Measurements from ENCODE around the gene ZDHHC18. TPM values are rescaled to one million over a fixed set of nuclear protein-coding genes. Genes with fewer than 3 reads are reported as not detected.
A peak's percentile ranks its signal among the peaks of the same experiment; 100 is the strongest.

ZDHHC18 gene, protein sequence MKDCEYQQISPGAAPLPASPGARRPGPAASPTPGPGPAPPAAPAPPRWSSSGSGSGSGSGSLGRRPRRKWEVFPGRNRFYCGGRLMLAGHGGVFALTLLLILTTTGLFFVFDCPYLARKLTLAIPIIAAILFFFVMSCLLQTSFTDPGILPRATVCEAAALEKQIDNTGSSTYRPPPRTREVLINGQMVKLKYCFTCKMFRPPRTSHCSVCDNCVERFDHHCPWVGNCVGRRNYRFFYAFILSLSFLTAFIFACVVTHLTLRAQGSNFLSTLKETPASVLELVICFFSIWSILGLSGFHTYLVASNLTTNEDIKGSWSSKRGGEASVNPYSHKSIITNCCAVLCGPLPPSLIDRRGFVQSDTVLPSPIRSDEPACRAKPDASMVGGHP
- 10 to 100 TPM; 45.1 to 55.0 TPM for total RNA-seq

DNA sequence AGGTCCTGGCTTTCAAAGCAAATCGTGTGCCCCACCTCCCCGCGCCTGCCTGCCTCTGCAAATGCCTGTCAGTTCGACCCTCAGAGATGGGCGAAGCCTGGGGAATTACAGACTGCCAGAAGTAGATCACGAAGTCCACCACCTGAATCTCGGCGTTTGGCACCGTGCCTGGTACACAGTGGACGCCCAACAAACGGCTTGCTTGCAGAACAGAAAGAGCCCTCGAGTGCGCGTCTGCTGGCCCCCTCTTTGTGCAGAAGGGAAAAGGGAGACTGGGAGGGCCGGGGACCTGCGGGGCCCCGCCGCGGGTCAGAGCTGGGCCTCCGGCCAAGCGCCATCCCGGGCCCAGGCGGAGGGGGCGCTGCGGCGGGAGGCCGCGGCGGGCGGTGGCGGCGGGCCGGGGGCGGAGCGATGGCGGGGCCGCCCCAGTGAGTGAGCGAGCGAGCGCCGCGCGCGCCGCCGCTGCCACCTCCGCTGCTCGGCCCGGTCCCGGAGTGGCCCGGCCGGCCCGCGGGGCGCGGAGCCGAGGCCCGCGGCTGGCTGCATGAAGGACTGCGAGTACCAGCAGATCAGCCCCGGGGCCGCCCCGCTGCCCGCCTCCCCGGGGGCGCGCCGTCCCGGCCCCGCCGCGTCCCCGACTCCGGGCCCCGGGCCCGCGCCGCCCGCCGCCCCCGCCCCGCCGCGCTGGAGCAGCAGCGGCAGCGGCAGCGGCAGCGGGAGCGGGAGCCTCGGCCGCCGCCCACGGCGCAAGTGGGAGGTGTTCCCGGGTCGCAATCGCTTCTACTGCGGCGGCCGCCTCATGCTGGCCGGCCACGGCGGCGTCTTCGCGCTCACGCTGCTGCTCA, at the start of gene ZDHHC18:
Gene ZDHHC18 (plus strand): TSS at position 428 of the 845 bp plus-strand sequence. CDS start 117 bp downstream, at position 545.
- peak; percentile 66 for DNase-seq
- no peaks in the 10 kb centered on the region for H3K27me3 Mint-ChIP-seq
- H3K4me1 Mint-ChIP-seq, result peaks cover 64% of the 10 kb centered on the region
- CTCF ChIA-PET, result interaction anchor here (0.6 to 2.4 kb wide), 9 partner anchors 10 to 557 kb away, joined by 3 to 8 read pairs (median 4); no protein-coding TSS in a partner anchor
- H3K9me3 Mint-ChIP-seq, result no peaks in the 10 kb centered on the region
- H3K36me3 Mint-ChIP-seq (ENCODE audit: low read depth), result peaks cover 31% of the 10 kb centered on the region
- peak within 1 kb of the TSS; percentile 93 for H3K4me3 Mint-ChIP-seq
- POLR2A ChIA-PET, result interaction anchor here (0.6 to 1.0 kb wide), 2 partner anchors 9 to 401 kb away, joined by 3 to 4 read pairs; no protein-coding TSS in a partner anchor
- H3K27ac Mint-ChIP-seq, result peak within 1 kb of the TSS; percentile 95

- no peak overlapping the region for H3K4me3 Mint-ChIP-seq
- peaks cover 74% of the 10 kb centered on the region for H3K36me3 Mint-ChIP-seq (ENCODE audit: low read depth)
- ChIA-PET CTCF (interaction anchor here (0.6 to 1.5 kb wide), 5 partner anchors 10 to 211 kb away, joined by 3 to 4 read pairs (median 3); no protein-coding TSS in a partner anchor), POLR2A (no interaction called here)
- peak overlapping the region; percentile 9 for H3K27ac Mint-ChIP-seq
- H3K9me3 Mint-ChIP-seq, result no peaks in the 10 kb centered on the region
- H3K27me3 Mint-ChIP-seq, result no peaks in the 10 kb centered on the region
- H3K4me1 Mint-ChIP-seq, result peaks cover 13% of the 10 kb centered on the region
- DNase-seq, result no peak
Measured at GRCh38 chr1:26779098-26779668, 47.3 kb upstream of the ZDHHC18 start.

DNA sequence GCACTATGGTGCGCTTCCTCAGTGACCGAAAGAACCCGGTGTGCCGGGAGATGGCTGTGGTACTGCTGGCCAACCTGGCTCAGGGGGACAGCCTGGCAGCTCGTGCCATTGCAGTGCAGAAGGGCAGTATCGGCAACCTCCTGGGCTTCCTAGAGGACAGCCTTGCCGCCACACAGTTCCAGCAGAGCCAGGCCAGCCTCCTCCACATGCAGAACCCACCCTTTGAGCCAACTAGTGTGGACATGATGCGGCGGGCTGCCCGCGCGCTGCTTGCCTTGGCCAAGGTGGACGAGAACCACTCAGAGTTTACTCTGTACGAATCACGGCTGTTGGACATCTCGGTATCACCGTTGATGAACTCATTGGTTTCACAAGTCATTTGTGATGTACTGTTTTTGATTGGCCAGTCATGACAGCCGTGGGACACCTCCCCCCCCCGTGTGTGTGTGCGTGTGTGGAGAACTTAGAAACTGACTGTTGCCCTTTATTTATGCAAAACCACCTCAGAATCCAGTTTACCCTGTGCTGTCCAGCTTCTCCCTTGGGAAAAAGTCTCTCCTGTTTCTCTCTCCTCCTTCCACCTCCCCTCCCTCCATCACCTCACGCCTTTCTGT, 46.0 kb upstream of the ZDHHC18 start:
- CTCF ChIA-PET, result interaction anchor here (0.7 kb wide), 1 partner anchor 25 kb away, joined by 3 read pairs; no protein-coding TSS in a partner anchor
- POLR2A ChIA-PET, result no interaction called here
- no peaks in the 10 kb centered on the region for H3K27me3 Mint-ChIP-seq
- no peaks in the 10 kb centered on the region for H3K9me3 Mint-ChIP-seq
- H3K4me3 Mint-ChIP-seq, result no peak overlapping the region
- peak overlapping the region; percentile 70 for H3K27ac Mint-ChIP-seq
- no peak for DNase-seq
- H3K36me3 Mint-ChIP-seq (ENCODE audit: low read depth), result peaks cover 62% of the 10 kb centered on the region
- peaks cover 24% of the 10 kb centered on the region for H3K4me1 Mint-ChIP-seq

DNA sequence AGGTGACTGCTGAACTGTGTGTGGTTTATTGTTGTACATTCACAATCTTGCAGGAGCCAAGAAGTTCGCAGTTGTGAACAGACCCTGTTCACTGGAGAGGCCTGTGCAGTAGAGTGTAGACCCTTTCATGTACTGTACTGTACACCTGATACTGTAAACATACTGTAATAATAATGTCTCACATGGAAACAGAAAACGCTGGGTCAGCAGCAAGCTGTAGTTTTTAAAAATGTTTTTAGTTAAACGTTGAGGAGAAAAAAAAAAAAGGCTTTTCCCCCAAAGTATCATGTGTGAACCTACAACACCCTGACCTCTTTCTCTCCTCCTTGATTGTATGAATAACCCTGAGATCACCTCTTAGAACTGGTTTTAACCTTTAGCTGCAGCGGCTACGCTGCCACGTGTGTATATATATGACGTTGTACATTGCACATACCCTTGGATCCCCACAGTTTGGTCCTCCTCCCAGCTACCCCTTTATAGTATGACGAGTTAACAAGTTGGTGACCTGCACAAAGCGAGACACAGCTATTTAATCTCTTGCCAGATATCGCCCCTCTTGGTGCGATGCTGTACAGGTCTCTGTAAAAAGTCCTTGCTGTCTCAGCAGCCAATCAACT, 45.2 kb upstream of the ZDHHC18 start:
- POLR2A ChIA-PET, result no interaction called here
- H3K4me1 Mint-ChIP-seq, result peaks cover 32% of the 10 kb centered on the region
- DNase-seq, result no peak
- H3K36me3 Mint-ChIP-seq (ENCODE audit: low read depth), result peaks cover 54% of the 10 kb centered on the region
- CTCF ChIA-PET, result interaction anchor here (0.5 to 1.7 kb wide), 5 partner anchors 24 to 715 kb away, joined by 3 to 5 read pairs (median 4); no protein-coding TSS in a partner anchor
- H3K4me3 Mint-ChIP-seq, result no peak overlapping the region
- H3K27ac Mint-ChIP-seq, result no peak overlapping the region
- no peaks in the 10 kb centered on the region for H3K27me3 Mint-ChIP-seq
- H3K9me3 Mint-ChIP-seq, result no peaks in the 10 kb centered on the region

DNA sequence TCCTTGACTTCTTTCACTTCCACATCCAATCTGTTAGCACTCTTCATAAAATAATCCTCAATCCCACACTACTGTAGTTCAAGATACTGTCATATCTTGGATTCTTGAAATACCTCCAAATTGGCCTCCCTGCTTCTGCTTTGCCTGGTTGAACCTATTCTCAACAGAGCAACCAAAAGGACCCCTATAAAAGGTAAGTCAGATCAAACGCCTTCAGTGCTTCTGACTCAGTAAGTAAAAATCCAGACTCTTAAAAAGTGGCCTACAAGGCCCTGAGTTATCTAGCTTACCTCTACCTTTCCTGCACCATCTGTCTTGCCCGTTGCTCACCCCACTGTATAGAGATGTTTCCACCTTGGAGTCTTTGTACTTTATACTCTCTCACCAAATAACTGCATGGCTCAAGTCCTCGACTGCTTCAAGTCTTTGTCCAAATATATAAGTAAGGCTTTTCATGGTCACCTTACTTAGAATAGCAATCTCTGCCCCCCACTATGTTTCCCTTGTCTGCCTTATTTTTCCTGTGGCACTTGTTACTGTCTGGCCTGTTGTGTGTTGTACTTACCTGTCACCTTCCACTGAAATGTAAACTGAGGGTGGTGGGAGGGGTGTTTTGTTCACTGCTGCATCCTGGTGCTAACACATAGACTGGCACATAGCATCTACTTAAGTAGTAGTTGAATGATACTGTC, 43.8 kb upstream of the ZDHHC18 start:
- CTCF ChIA-PET, result interaction anchor here (0.5 to 1.7 kb wide), 2 partner anchors 159 to 181 kb away, joined by 3 read pairs; no protein-coding TSS in a partner anchor
- no peak for DNase-seq
- Mint-ChIP-seq H3K27me3 (no peaks in the 10 kb centered on the region), H3K27ac (peak overlapping the region; percentile 17), H3K9me3 (no peaks in the 10 kb centered on the region), H3K36me3 (ENCODE audit: low read depth) (peaks cover 46% of the 10 kb centered on the region), H3K4me1 (peaks cover 41% of the 10 kb centered on the region), H3K4me3 (no peak overlapping the region)
- POLR2A ChIA-PET, result no interaction called here

- Mint-ChIP-seq H3K36me3 (ENCODE audit: low read depth) (peaks cover 39% of the 10 kb centered on the region), H3K4me1 (peaks cover 43% of the 10 kb centered on the region), H3K27ac (no peak overlapping the region), H3K27me3 (no peaks in the 10 kb centered on the region), H3K4me3 (no peak overlapping the region), H3K9me3 (no peaks in the 10 kb centered on the region)
- POLR2A ChIA-PET, result no interaction called here
- no peak for DNase-seq
- CTCF ChIA-PET, result interaction anchor here (0.5 kb wide), 1 partner anchor 26 kb away, joined by 3 read pairs; no protein-coding TSS in a partner anchor
Measured at GRCh38 chr1:26783646-26784022, 42.9 kb upstream of the ZDHHC18 start.

DNA sequence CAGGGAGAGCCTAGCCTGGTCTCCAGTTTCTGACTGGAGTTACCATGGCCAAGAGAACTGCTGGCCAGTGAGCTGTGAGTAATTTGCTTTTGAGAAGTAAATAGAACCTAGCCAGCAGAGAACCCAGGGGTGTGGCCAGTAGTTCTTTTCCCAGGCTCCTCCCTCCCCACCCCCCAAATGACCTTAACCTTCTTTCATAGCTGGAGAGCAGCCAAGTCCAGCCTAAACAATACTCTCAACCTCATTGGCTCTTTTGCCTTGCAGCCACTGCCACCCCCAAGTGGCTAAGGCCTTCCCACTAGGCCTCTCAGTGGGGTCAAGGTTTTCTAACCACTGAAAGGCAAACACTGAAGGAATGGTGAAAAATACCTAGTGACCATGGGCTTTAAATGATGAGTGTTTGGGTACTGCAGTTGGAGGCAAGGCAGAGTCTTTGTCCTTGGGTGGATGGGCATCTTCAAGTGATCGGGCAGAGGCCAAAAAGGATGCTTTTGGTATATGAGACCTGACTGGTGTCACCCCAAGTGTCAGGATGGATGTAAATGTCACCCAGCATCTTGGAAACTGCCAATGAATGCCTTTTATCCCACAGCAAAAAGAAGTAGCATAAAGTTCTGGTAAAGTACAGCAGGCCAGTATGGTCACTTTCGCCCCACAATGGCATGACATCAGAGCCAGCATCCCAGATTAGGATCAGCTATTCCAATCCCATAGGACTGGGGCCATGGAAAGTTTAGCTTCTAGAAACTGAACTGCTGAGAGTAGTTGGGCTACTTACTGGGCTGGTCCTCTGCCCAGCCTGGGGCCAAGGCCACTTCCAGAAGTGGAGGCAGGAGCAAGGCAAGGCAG, 42.2 kb upstream of the ZDHHC18 start:
- Mint-ChIP-seq H3K36me3 (ENCODE audit: low read depth) (peaks cover 33% of the 10 kb centered on the region), H3K9me3 (no peaks in the 10 kb centered on the region), H3K4me1 (peaks cover 45% of the 10 kb centered on the region), H3K27me3 (no peaks in the 10 kb centered on the region), H3K4me3 (no peak overlapping the region), H3K27ac (no peak overlapping the region)
- CTCF ChIA-PET, result interaction anchor here (0.5 to 0.7 kb wide), 2 partner anchors 26 to 160 kb away, joined by 3 to 4 read pairs; no protein-coding TSS in a partner anchor
- DNase-seq, result no peak
- POLR2A ChIA-PET, result no interaction called here

DNA sequence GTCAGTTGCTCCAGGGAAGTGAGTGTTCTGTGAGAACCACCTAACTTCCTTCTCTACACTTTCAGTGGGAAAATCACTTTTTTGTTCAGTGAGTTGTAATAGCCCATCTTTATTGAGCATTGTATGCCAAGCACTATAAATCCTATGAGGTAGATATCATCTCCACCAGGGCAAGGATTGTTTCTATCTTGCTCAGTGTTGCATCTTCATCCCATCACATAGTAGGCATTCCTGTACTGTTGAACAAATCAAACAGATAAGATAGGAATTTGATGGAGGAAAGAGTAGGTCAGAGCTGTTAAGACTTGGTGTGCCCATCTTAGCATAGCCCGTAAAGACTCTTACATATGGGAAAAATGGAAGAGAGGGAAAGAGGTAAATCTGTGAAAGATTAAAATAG, 41.6 kb upstream of the ZDHHC18 start:
- H3K36me3 Mint-ChIP-seq (ENCODE audit: low read depth), result peaks cover 27% of the 10 kb centered on the region
- H3K4me3 Mint-ChIP-seq, result no peak overlapping the region
- POLR2A ChIA-PET, result no interaction called here
- H3K4me1 Mint-ChIP-seq, result peaks cover 48% of the 10 kb centered on the region
- peak overlapping the region; percentile 68 for H3K27ac Mint-ChIP-seq
- H3K9me3 Mint-ChIP-seq, result no peaks in the 10 kb centered on the region
- DNase-seq, result no peak
- CTCF ChIA-PET, result interaction anchor here (0.7 to 1.6 kb wide), 6 partner anchors 8 to 183 kb away, joined by 3 to 4 read pairs (median 4); no protein-coding TSS in a partner anchor
- no peaks in the 10 kb centered on the region for H3K27me3 Mint-ChIP-seq

GRCh38 chr1:26785611-26786436, 40.7 kb upstream of the ZDHHC18 start:
- ChIA-PET CTCF (interaction anchor here (0.9 to 1.6 kb wide), 7 partner anchors 9 to 187 kb away, joined by 3 to 5 read pairs (median 3); no protein-coding TSS in a partner anchor), POLR2A (interaction anchor here (0.5 to 1.0 kb wide), 3 partner anchors 83 to 314 kb away, joined by 3 to 7 read pairs (median 3); no protein-coding TSS in a partner anchor)
- Mint-ChIP-seq H3K4me3 (peak overlapping the region; percentile 86), H3K36me3 (ENCODE audit: low read depth) (peaks cover 24% of the 10 kb centered on the region), H3K4me1 (peaks cover 58% of the 10 kb centered on the region), H3K27me3 (no peaks in the 10 kb centered on the region), H3K9me3 (no peaks in the 10 kb centered on the region), H3K27ac (peak overlapping the region; percentile 99)
- DNase-seq, result no peak
